Peyer's patch (tissue), 4 donors: ENCODE data around the gene ABHD10.

Experiments used
- POLR2A ChIP-seq, 2 donors: fragments of 450-650 bp; IDR thresholded peaks; one replicate each; pipeline ENCODE4 v1.5.1; 2017; ENCODE audit warnings: antibody characterized with exemption in 2 of 2, mild to moderate bottlenecking in 2 of 2, moderate library complexity in 2 of 2
- TF ChIP-seq, protein P1 (sequence below), 6 experiments: fragments of 450-650 bp in 4 of 6; fragments of 200-600 bp in 2 of 6; sonication (generic) in 1 of 6; IDR thresholded peaks; one replicate each; pipeline ENCODE4 v1.5.1; 2017 to 2019; ENCODE audit warnings: antibody characterized with exemption in 6 of 6, mild to moderate bottlenecking in 3 of 6, moderate library complexity in 1 of 6

GRCh38 chr3:111943533-111943932 is 35.3 kb upstream of the ABHD10 start:
- TF ChIP-seq, protein P1, sequence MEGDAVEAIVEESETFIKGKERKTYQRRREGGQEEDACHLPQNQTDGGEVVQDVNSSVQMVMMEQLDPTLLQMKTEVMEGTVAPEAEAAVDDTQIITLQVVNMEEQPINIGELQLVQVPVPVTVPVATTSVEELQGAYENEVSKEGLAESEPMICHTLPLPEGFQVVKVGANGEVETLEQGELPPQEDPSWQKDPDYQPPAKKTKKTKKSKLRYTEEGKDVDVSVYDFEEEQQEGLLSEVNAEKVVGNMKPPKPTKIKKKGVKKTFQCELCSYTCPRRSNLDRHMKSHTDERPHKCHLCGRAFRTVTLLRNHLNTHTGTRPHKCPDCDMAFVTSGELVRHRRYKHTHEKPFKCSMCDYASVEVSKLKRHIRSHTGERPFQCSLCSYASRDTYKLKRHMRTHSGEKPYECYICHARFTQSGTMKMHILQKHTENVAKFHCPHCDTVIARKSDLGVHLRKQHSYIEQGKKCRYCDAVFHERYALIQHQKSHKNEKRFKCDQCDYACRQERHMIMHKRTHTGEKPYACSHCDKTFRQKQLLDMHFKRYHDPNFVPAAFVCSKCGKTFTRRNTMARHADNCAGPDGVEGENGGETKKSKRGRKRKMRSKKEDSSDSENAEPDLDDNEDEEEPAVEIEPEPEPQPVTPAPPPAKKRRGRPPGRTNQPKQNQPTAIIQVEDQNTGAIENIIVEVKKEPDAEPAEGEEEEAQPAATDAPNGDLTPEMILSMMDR (IDR thresholded peaks at IDR 0.05): no peak
- no peak for TF ChIP-seq POLR2A (IDR thresholded peaks at IDR 0.05)
